ENCODE results near the gene LYPD6B.
A peak's percentile ranks its signal among the peaks of the same experiment; 100 is the strongest.

LYPD6B gene

DNA sequence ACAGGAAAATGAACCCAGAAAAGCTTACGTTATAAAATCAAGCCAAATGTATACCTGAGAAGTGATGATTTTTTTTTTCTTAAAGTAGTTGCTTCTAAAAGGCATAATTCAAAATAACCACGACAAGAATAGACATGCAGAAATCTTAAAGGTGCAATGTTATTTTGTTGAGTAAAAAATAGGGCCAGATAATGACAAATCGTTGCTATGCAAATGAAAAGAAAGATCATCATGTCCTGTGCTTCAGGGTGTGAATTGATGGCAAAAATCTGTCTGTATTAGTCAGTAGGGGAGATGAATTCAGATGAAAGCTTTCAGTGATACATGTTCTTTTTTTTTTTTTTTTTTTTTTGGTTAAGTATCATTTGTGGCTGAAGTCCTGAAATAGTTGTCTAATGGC lies 24.0 kb downstream of the LYPD6B start:
- Histone ChIP-seq H3K9ac (ENCODE audit: low read depth, low read length) (no peak overlapping the region), H3K27ac (ENCODE audit: low read depth, low read length) (no peak overlapping the region), H3K9me3 (ENCODE audit: control insufficient read depth, insufficient read depth, low read length) (no peaks in the 10 kb centered on the region), H3K27me3 (ENCODE audit: control insufficient read depth, insufficient read depth, low read length) (no peaks in the 10 kb centered on the region), H3K4me1 (ENCODE audit: control insufficient read depth, insufficient read depth, low read length) (0 out of 2 replicates have a peak, but pooled peaks cover 5% of the 10 kb centered on the region), H3K4me3 (ENCODE audit: low read depth, low read length) (no peak overlapping the region), H3K36me3 (ENCODE audit: control insufficient read depth, insufficient read depth, low read length) (no peaks in the 10 kb centered on the region)

DNA sequence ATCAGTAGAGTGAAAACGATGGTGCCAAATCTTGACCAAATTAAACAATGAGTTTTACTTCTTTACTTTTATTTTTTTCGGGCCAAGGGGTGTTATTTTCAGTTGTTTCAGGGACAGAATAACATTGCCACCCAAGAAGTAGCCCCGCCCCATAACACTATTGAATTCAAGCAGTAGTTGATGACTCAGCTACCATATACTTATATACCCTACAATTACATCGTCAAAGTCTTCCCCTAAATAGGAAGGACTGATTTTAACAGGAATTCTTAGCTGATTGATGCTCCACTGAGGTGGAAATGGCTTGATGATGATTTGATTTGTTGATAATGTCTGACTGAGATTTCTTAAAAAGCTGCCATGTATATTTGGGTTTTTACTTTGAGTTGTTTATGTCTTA lies 24.7 kb downstream of the LYPD6B start:
- H3K4me1 ChIP-seq (ENCODE audit: control insufficient read depth, insufficient read depth, low read length): 0 out of 2 replicates have a peak, but pooled peaks cover 5% of the 10 kb centered on the region
- H3K9me3 ChIP-seq (ENCODE audit: control insufficient read depth, insufficient read depth, low read length): no peaks in the 10 kb centered on the region
- no peak overlapping the region for H3K27ac ChIP-seq (ENCODE audit: low read depth, low read length)
- no peak overlapping the region for H3K9ac ChIP-seq (ENCODE audit: low read depth, low read length)
- no peaks in the 10 kb centered on the region for H3K27me3 ChIP-seq (ENCODE audit: control insufficient read depth, insufficient read depth, low read length)
- no peak overlapping the region for H3K4me3 ChIP-seq (ENCODE audit: low read depth, low read length)
- H3K36me3 ChIP-seq (ENCODE audit: control insufficient read depth, insufficient read depth, low read length): no peaks in the 10 kb centered on the region

DNA sequence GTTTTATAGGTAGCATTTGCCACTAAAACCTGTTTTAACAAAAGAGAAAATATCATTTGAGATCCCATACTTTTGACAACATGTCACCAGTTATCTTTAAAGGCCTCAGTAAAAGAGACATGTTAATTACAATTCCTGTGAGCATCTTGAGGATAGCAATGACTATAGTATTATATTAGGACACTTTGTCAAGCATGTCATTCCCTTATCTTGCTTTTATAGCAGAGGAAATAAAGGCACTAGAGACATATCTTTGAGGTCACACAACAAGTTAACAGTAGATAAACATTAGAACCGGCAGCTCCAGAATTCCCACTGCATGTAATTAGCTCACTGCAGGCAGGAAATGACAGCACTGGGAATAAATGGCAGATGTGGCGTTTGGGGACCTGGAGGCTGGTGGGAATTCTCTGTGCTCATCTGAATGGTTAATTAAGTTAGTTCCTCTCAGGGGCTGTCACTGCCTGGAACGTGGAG lies 25.9 kb downstream of the LYPD6B start:
- H3K9ac ChIP-seq (ENCODE audit: low read depth, low read length): no peak overlapping the region
- H3K4me1 ChIP-seq (ENCODE audit: control insufficient read depth, insufficient read depth, low read length): peaks cover 9% of the 10 kb centered on the region; the same call in 1 of the 2 replicates
- no peaks in the 10 kb centered on the region for H3K27me3 ChIP-seq (ENCODE audit: control insufficient read depth, insufficient read depth, low read length)
- no peaks in the 10 kb centered on the region for H3K36me3 ChIP-seq (ENCODE audit: control insufficient read depth, insufficient read depth, low read length)
- H3K4me3 ChIP-seq (ENCODE audit: low read depth, low read length): no peak overlapping the region
- H3K27ac ChIP-seq (ENCODE audit: low read depth, low read length): no peak overlapping the region
- no peaks in the 10 kb centered on the region for H3K9me3 ChIP-seq (ENCODE audit: control insufficient read depth, insufficient read depth, low read length)

DNA sequence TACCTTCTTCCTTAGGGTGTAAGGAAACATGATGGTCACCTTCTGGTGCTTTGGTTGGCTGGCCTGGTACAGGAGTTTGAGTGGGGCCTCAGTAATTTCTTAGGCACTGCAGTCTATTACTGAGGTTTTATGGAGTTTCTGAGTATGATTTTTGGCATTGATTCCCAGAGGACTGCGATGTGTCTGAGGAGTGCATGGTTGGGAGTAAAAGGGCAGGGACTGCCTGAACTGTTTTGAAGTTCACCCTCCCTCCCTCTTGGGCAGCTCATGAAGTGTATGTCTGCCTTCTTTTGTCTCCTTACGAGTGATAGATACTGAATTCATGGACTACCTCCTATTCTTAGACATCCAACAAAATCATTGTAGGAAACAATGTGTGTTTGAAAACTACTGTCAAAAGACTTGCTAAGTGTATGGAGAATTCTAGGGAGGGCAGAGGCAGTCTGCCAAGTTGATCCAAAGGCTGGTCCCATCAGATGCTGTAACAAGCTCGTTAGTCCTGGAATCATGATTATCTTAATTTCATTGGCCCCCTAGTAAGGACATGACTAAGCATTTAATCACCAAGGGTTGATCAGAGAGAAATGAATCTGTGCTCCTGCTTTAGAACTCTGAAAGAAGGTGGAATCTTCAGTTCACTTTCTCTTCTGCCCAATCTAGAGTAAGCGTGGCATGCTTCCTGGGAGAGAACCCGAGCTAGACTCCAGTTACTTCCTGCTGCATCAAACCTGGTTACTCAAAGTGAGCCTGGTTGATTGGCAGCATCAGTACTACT lies 26.5 kb downstream of the LYPD6B start:
- Histone ChIP-seq H3K4me3 (ENCODE audit: low read depth, low read length) (no peak overlapping the region), H3K9ac (ENCODE audit: low read depth, low read length) (no peak overlapping the region), H3K9me3 (ENCODE audit: control insufficient read depth, insufficient read depth, low read length) (no peaks in the 10 kb centered on the region), H3K27ac (ENCODE audit: low read depth, low read length) (no peak overlapping the region), H3K36me3 (ENCODE audit: control insufficient read depth, insufficient read depth, low read length) (no peaks in the 10 kb centered on the region), H3K27me3 (ENCODE audit: control insufficient read depth, insufficient read depth, low read length) (no peaks in the 10 kb centered on the region), H3K4me1 (ENCODE audit: control insufficient read depth, insufficient read depth, low read length) (peaks cover 9% of the 10 kb centered on the region; the same call in 1 of the 2 replicates)

DNA sequence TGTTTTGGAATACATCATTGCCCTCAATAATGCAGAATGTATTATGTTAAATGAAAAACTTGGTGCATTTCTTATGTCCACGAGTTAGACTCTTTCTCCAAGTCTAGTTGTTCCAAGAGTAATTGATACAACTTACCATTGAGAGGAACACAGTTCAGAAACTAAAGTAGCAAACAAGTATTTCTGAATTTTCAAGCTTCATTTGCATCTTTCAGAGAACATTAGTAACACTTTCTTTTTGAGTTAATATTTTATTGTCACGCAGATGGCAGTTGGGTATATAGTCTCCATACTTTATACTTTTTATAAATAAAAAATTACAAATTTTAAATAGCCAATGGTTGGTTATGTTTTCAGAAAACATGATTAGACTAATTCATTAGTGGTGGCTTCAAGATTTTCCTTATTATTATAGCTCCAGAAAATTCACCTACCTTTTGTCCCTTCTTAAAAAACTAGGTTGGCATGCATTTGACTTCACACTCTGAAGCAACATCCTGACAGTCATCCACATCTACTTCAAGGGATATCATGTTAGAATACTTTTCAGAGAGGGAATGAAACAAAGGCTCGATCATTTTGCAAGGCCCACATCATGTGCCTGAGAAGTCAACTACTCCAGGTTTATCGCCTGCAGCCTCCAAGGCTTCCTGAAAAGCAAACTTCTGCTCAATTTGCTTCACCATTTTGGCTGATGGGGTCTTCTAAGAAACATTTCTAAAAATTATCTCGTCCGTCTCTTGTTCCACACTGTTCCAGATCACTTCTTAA lies 29.9 kb downstream of the LYPD6B start:
- H3K27ac ChIP-seq (ENCODE audit: low read depth, low read length): no peak overlapping the region
- no peak overlapping the region for H3K4me3 ChIP-seq (ENCODE audit: low read depth, low read length)

DNA sequence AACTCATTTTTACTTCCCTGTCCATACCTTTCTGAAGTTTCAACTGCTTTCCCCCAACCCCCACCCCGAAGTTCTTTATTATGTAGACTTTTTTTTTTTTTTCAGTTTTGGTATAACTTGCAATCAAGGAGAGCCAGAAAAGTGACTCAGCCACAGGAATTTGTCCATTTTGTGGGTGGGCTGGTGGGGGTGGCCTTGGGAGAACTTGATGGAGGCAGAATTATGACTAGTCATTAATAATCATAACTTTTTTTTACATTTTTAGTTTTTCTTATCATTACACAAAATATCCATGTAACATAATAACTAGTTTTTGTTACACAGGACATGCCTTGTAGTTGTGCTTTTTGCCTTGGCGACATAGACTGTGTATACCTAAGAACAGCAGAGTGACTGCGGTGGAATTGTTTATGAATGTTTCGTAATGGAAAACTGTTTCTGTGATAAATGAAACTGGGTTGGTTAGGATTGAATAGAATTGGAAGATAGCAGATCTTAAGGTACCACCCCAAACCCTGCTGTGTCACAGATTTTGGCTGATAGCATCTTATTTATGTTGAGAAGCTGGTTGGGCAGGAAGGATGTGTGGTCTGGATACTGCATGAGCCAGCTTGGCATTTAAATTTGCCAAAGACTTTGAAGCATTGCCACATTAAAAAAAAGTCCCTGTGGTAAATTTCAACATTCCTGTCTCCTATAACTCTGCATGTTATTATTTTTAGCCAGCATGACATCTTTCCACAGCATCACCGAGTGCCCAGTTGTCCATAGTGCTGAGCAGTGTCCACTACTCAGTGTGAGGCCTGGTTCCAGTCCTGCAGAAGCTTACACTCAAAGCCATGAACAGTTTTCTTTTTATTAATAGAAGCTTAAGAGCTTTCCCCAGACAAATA lies 30.7 kb downstream of the LYPD6B start:
- H3K27me3 ChIP-seq (ENCODE audit: control insufficient read depth, insufficient read depth, low read length): no peaks in the 10 kb centered on the region
- peaks cover 13% of the 10 kb centered on the region; the same call in 1 of the 2 replicates for H3K4me1 ChIP-seq (ENCODE audit: control insufficient read depth, insufficient read depth, low read length)
- H3K27ac ChIP-seq (ENCODE audit: low read depth, low read length): no peak overlapping the region
- no peaks in the 10 kb centered on the region for H3K36me3 ChIP-seq (ENCODE audit: control insufficient read depth, insufficient read depth, low read length)
- H3K4me3 ChIP-seq (ENCODE audit: low read depth, low read length): no peak overlapping the region
- no peak overlapping the region for H3K9ac ChIP-seq (ENCODE audit: low read depth, low read length)
- no peaks in the 10 kb centered on the region for H3K9me3 ChIP-seq (ENCODE audit: control insufficient read depth, insufficient read depth, low read length)

More for the DNA sequence above, 29.9 kb downstream of the LYPD6B start:
- Histone ChIP-seq H3K9me3 (ENCODE audit: control insufficient read depth, insufficient read depth, low read length) (no peaks in the 10 kb centered on the region), H3K4me1 (ENCODE audit: control insufficient read depth, insufficient read depth, low read length) (peaks cover 13% of the 10 kb centered on the region; the same call in 1 of the 2 replicates), H3K27me3 (ENCODE audit: control insufficient read depth, insufficient read depth, low read length) (no peaks in the 10 kb centered on the region), H3K9ac (ENCODE audit: low read depth, low read length) (no peak overlapping the region), H3K36me3 (ENCODE audit: control insufficient read depth, insufficient read depth, low read length) (no peaks in the 10 kb centered on the region)

DNA sequence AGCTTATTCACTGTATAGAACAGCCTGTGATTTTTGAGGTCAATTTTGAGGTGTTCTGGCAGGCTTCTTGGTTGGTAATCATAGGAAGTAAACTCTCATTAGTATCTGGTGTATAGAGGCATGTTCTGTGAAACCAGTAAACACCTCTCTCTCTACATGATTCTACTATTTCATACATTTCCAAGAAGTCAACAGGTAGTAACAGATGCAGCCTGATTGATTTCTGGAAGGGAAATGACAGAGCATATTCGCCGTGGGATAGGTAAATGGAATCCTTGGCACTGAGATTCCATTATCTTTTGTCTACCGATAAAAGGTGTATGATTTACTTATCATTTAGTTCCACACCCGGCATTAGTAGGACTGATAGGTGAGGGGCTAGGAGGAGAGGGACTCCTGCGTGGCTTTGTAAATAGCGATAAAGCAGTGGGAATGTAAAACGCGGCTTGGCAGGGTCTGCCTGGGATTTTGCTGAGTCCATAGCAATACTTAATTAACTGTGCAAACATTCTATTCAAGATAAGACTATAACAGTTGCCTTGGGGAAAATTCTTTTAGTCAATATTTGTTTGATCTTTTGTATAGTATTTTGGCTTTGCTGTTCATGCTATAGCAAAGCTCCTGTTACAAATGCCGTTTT lies 32.3 kb downstream of the LYPD6B start:
- H3K4me1 ChIP-seq (ENCODE audit: control insufficient read depth, insufficient read depth, low read length): peaks cover 16% of the 10 kb centered on the region; the same call in 1 of the 2 replicates
- no peaks in the 10 kb centered on the region for H3K9me3 ChIP-seq (ENCODE audit: control insufficient read depth, insufficient read depth, low read length)
- H3K36me3 ChIP-seq (ENCODE audit: control insufficient read depth, insufficient read depth, low read length): no peaks in the 10 kb centered on the region
- H3K9ac ChIP-seq (ENCODE audit: low read depth, low read length): no peak overlapping the region
- no peak overlapping the region for H3K4me3 ChIP-seq (ENCODE audit: low read depth, low read length)
- peak overlapping the region; percentile 53 for H3K27ac ChIP-seq (ENCODE audit: low read depth, low read length)
- H3K27me3 ChIP-seq (ENCODE audit: control insufficient read depth, insufficient read depth, low read length): no peaks in the 10 kb centered on the region

DNA sequence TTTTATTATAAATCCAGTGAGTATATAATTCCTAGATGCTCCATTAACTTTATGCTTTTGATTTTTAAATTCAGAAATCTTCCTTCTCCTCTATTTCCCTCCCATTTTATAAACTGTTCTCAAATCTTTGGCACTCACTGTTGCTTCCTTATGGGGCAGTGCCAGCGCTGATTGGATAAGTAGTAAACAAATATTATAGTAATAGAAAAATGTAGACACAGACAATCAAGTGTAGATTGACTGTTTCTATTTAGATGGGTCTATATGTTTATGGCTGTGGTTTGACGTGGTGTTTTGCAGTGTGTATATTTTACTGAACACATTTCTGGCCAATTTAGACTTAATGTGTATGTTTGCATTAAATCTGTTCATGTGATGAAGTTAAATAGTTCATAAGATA lies 36.6 kb downstream of the LYPD6B start:
- Histone ChIP-seq H3K36me3 (ENCODE audit: control insufficient read depth, insufficient read depth, low read length) (no peaks in the 10 kb centered on the region), H3K27me3 (ENCODE audit: control insufficient read depth, insufficient read depth, low read length) (0 out of 2 replicates have a peak, but pooled peaks cover 6% of the 10 kb centered on the region), H3K9ac (ENCODE audit: low read depth, low read length) (no peak overlapping the region), H3K27ac (ENCODE audit: low read depth, low read length) (no peak overlapping the region), H3K4me3 (ENCODE audit: low read depth, low read length) (no peak overlapping the region), H3K4me1 (ENCODE audit: control insufficient read depth, insufficient read depth, low read length) (peaks cover 37% of the 10 kb centered on the region), H3K9me3 (ENCODE audit: control insufficient read depth, insufficient read depth, low read length) (no peaks in the 10 kb centered on the region)

DNA sequence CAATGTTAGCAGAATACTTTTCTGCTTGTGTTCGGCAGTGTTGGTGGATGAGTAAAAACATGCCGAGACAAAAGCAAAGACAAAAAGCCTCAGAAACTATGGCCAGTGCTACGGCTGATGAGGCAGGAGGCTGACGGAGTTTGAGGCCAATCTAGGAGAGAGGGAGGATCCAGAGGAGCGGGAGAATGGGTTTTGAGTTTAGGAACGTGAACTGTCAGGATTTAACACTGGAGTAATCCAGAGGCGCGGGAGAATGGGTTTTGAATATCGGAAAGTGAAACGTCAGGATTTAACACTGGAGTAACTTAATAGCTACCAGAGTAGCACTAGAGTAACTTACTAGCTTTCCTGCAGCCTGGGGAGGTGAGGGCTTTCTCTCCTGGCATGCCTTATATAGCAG lies 37.4 kb downstream of the LYPD6B start:
- Histone ChIP-seq H3K4me1 (ENCODE audit: control insufficient read depth, insufficient read depth, low read length) (peaks cover 38% of the 10 kb centered on the region), H3K27ac (ENCODE audit: low read depth, low read length) (no peak overlapping the region), H3K9me3 (ENCODE audit: control insufficient read depth, insufficient read depth, low read length) (no peaks in the 10 kb centered on the region), H3K36me3 (ENCODE audit: control insufficient read depth, insufficient read depth, low read length) (no peaks in the 10 kb centered on the region), H3K27me3 (ENCODE audit: control insufficient read depth, insufficient read depth, low read length) (0 out of 2 replicates have a peak, but pooled peaks cover 6% of the 10 kb centered on the region), H3K9ac (ENCODE audit: low read depth, low read length) (no peak overlapping the region), H3K4me3 (ENCODE audit: low read depth, low read length) (no peak overlapping the region)

DNA sequence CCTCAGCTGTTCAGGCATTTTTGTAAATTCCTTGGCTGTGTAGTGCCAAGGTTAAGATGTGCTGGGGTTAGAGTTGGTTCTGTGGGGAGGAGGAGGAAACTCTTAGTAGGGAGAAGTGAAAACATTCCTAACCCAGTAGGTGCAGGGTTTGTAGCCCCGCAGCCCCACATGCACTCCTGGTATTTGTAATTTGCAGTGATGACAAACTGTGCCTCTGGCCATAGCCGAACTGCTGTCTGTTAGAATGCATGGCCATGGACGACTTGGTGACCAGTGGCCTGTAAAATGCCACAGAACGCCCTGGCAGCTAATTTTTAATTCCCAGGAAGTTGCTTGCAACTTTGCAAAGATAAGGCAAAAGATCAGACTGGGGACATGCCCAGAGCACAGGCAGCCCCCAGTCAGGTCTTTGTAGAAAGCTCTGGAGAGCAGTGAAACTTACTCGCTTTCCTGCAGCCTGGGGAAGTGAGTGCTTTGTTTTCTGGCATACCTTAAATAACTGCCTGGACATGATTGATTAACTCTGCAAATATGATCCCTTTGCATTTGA lies 38.4 kb downstream of the LYPD6B start:
- Histone ChIP-seq H3K27ac (ENCODE audit: low read depth, low read length) (peak overlapping the region; percentile 78), H3K9ac (ENCODE audit: low read depth, low read length) (peak overlapping the region; percentile 22; the same call in 1 of the 2 replicates), H3K4me1 (ENCODE audit: control insufficient read depth, insufficient read depth, low read length) (peaks cover 41% of the 10 kb centered on the region)

More for the DNA sequence above, 38.4 kb downstream of the LYPD6B start:
- no peaks in the 10 kb centered on the region for H3K9me3 ChIP-seq (ENCODE audit: control insufficient read depth, insufficient read depth, low read length)
- 0 out of 2 replicates have a peak, but pooled peaks cover 6% of the 10 kb centered on the region for H3K27me3 ChIP-seq (ENCODE audit: control insufficient read depth, insufficient read depth, low read length)
- no peaks in the 10 kb centered on the region for H3K36me3 ChIP-seq (ENCODE audit: control insufficient read depth, insufficient read depth, low read length)
- peak overlapping the region; percentile 36; the same call in 1 of the 2 replicates for H3K4me3 ChIP-seq (ENCODE audit: low read depth, low read length)
